ENCODE data around the gene SLC28A1.

The SLC28A1 gene

GRCh38 chr15:84969257-84969656 is 84.8 kb downstream of the SLC28A1 start:
- no peak overlapping the region for H3K4me3 ChIP-seq (ENCODE audit: low read depth, low read length)
- TF ChIP-seq CTCF (IDR thresholded peaks at IDR 0.05; ENCODE audit: control insufficient read depth, extremely low read depth, insufficient read depth): no peak
- no peak for DNase-seq (ENCODE audit: low read depth)

GRCh38 chr15:84970843-84971242 is 86.4 kb downstream of the SLC28A1 start:
- H3K4me3 ChIP-seq (ENCODE audit: low read depth, low read length): no peak overlapping the region
- TF ChIP-seq CTCF (IDR thresholded peaks at IDR 0.05; ENCODE audit: control insufficient read depth, extremely low read depth, insufficient read depth): no peak
- DNase-seq (ENCODE audit: low read depth): no peak

GRCh38 chr15:84973492-84974460 is 89.3 kb downstream of the SLC28A1 start:
- no peak for DNase-seq (ENCODE audit: low read depth)
- no peak for TF ChIP-seq CTCF (IDR thresholded peaks at IDR 0.05; ENCODE audit: control insufficient read depth, extremely low read depth, insufficient read depth)
- no peak overlapping the region for H3K4me3 ChIP-seq (ENCODE audit: low read depth, low read length)

- no peak for TF ChIP-seq CTCF (IDR thresholded peaks at IDR 0.05; ENCODE audit: control insufficient read depth, extremely low read depth, insufficient read depth)
- no peak for DNase-seq (ENCODE audit: low read depth)
- H3K4me3 ChIP-seq (ENCODE audit: low read depth, low read length): no peak overlapping the region
Measured at GRCh38 chr15:84975871-84976351, 91.4 kb downstream of the SLC28A1 start.

- no peak overlapping the region for H3K4me3 ChIP-seq (ENCODE audit: low read depth, low read length)
- DNase-seq (ENCODE audit: low read depth): no peak
- no peak for TF ChIP-seq CTCF (IDR thresholded peaks at IDR 0.05; ENCODE audit: control insufficient read depth, extremely low read depth, insufficient read depth)
Measured at GRCh38 chr15:84976746-84977345, 92.4 kb downstream of the SLC28A1 start.

GRCh38 chr15:84979651-84980050 is 95.2 kb downstream of the SLC28A1 start:
- no peak for DNase-seq (ENCODE audit: low read depth)

More at GRCh38 chr15:84979651-84980050, 95.2 kb downstream of the SLC28A1 start:
- peak overlapping the region; percentile 84 for H3K4me3 ChIP-seq (ENCODE audit: low read depth, low read length)
- TF ChIP-seq CTCF (IDR thresholded peaks at IDR 0.05; ENCODE audit: control insufficient read depth, extremely low read depth, insufficient read depth): no peak
